Peyer's patch (tissue), 4 donors: ENCODE measurements around the gene MYO9A.

Source experiments
- CTCF ChIP-seq, 6 experiments: fragments of 450-650 bp in 4 of 6; fragments of 200-600 bp in 2 of 6; sonication (generic) in 1 of 6; IDR thresholded peaks; one replicate each; pipeline ENCODE4 v1.5.1; 2017 to 2019; ENCODE audit warnings: antibody characterized with exemption in 6 of 6, mild to moderate bottlenecking in 3 of 6, moderate library complexity in 1 of 6
- POLR2A ChIP-seq, 2 donors: fragments of 450-650 bp; IDR thresholded peaks; one replicate each; pipeline ENCODE4 v1.5.1; 2017; ENCODE audit warnings: antibody characterized with exemption in 2 of 2, mild to moderate bottlenecking in 2 of 2, moderate library complexity in 2 of 2

GRCh38 chr15:72112805-72113204 is 5.1 kb downstream of the MYO9A start:
- TF ChIP-seq POLR2A (IDR thresholded peaks at IDR 0.05) (no peak), CTCF (IDR thresholded peaks at IDR 0.05) (no peak)
